Parathyroid adenoma (tissue), 2 donors: ENCODE results near the gene CLCN1.

Source experiments
- H2AFZ ChIP-seq: fragments of 300-600 bp; sonication (generic); one replicate; pipeline ENCODE4 v1.7.0; 2017; ENCODE audit warnings: antibody characterized with exemption, mild to moderate bottlenecking
- H3K27ac ChIP-seq: fragments of 300-600 bp; sonication (generic); one replicate; pipeline ENCODE4 v1.7.0; 2017
- H3K27me3 ChIP-seq: fragments of 300-600 bp; sonication (generic); one replicate; pipeline ENCODE4 v1.7.0; 2017; ENCODE audit warnings: low read length; ENCODE audit not compliant: control insufficient read depth, insufficient read depth
- H3K36me3 ChIP-seq: fragments of 300-600 bp; sonication (generic); one replicate; pipeline ENCODE4 v1.7.0; 2017; ENCODE audit warnings: low read length; ENCODE audit not compliant: control insufficient read depth, insufficient read depth
- H3K4me1 ChIP-seq: fragments of 300-600 bp; sonication (generic); one replicate; pipeline ENCODE4 v1.7.0; 2017; ENCODE audit warnings: control low read depth
- H3K4me2 ChIP-seq: fragments of 300-600 bp; sonication (generic); one replicate; pipeline ENCODE4 v1.7.0; 2017; ENCODE audit warnings: low read length
- H3K4me3 ChIP-seq: fragments of 300-600 bp; sonication (generic); one replicate; pipeline ENCODE4 v1.7.0; 2017; ENCODE audit warnings: low read depth, low read length
- H3K79me2 ChIP-seq: fragments of 300-600 bp; sonication (generic); one replicate; pipeline ENCODE4 v1.7.0; 2017; ENCODE audit warnings: control low read depth
- H3K9ac ChIP-seq: fragments of 300-600 bp; sonication (generic); one replicate; pipeline ENCODE4 v1.7.0; 2017; ENCODE audit warnings: mild to moderate bottlenecking
- H3K9me3 ChIP-seq: fragments of 300-600 bp; sonication (generic); one replicate; pipeline ENCODE4 v1.7.0; 2017; ENCODE audit warnings: low read length; ENCODE audit not compliant: control insufficient read depth
- TF ChIP-seq, protein P1 (sequence below): fragments of 300-600 bp; sonication (generic); IDR thresholded peaks from one replicate; pipeline ENCODE4 v1.7.0; 2017; ENCODE audit warnings: antibody characterized with exemption, mild to moderate bottlenecking
- donor health status: primary hyperparathyroidism.

Gene CLCN1

DNA sequence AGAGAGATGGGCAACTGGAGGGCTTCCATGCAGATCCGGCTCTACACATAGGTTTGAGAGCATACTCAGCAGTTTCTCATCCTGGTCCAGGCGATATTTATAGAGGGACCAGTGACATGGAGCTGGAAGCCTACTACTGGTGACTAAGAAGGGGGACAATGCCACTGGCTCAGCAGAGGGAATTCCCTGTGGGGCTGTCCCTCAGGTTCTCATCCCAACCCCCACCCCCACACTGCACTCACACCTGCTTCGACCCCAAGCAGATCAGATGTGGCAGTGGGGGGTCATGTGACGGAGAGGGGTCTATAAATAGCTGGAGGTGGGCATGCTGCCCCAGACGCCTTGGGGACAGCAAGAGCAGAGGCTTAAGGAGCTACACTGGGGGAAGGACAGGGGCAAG is at the start of gene CLCN1:
Gene CLCN1, plus strand, starts transcription at position 336 of the 400 bp plus-strand sequence. CDS start 102 bp downstream, outside the sequence.
- H3K9me3 ChIP-seq, result no peaks in the 10 kb centered on the region
- H3K27ac ChIP-seq, result no peak within 1 kb of the TSS
- H3K4me2 ChIP-seq, result no peak within 1 kb of the TSS
- no peak within 1 kb of the TSS for H3K9ac ChIP-seq
- no peaks in the 10 kb centered on the region for H3K79me2 ChIP-seq
- no peaks in the 10 kb centered on the region for H3K36me3 ChIP-seq
- no peak within 1 kb of the TSS for H3K4me3 ChIP-seq
- H2AFZ ChIP-seq, result no peak within 1 kb of the TSS
- TF ChIP-seq, protein P1, sequence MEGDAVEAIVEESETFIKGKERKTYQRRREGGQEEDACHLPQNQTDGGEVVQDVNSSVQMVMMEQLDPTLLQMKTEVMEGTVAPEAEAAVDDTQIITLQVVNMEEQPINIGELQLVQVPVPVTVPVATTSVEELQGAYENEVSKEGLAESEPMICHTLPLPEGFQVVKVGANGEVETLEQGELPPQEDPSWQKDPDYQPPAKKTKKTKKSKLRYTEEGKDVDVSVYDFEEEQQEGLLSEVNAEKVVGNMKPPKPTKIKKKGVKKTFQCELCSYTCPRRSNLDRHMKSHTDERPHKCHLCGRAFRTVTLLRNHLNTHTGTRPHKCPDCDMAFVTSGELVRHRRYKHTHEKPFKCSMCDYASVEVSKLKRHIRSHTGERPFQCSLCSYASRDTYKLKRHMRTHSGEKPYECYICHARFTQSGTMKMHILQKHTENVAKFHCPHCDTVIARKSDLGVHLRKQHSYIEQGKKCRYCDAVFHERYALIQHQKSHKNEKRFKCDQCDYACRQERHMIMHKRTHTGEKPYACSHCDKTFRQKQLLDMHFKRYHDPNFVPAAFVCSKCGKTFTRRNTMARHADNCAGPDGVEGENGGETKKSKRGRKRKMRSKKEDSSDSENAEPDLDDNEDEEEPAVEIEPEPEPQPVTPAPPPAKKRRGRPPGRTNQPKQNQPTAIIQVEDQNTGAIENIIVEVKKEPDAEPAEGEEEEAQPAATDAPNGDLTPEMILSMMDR, result no peak
- H3K4me1 ChIP-seq, result peaks cover 6% of the 10 kb centered on the region
- H3K27me3 ChIP-seq, result no peaks in the 10 kb centered on the region

DNA sequence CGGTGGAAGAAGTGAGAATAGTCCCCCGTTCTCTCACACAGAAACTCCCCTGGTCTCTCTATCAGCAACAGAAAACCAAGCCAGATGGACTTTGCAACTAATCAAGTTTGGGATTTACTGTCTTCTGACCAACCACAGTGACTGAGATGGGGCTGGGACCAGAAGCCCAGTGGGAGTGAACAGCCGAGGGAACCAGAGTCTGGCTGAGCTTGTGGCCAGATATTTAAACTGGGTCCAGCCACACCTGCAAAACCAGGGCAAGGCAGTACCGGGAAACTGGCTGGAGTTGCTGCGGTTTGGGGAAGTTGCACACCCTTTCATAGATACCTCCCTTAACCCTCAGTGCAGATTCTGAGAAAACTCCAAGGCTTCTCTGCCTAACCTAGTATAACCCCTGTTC is 46.7 kb upstream of the CLCN1 start:
- Histone ChIP-seq H3K36me3 (no peaks in the 10 kb centered on the region), H3K4me2 (no peak overlapping the region), H2AFZ (no peak overlapping the region), H3K27ac (no peak overlapping the region), H3K79me2 (no peaks in the 10 kb centered on the region), H3K4me3 (no peak overlapping the region), H3K9ac (no peak overlapping the region), H3K9me3 (no peaks in the 10 kb centered on the region), H3K4me1 (no peaks in the 10 kb centered on the region), H3K27me3 (no peaks in the 10 kb centered on the region)
- TF ChIP-seq, protein P1, result no peak

DNA sequence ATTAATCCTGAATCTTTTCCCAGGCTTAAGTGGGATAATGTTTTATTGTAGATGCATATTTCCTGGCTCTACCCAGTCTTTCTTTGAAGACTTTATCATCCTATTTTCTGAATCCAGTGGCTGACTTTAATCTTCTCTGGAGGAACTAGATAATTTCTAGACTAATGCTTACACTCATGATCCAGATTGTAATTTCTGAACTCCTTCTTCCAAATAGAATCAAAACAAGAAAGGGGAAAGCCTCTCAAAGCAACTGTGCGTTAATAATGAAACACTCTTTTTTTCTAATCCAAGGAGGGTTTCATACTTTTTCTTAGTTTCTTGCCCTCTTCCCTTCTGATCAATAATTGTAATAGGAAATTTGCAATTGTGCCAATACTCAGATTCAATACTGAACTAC is 44.7 kb upstream of the CLCN1 start:
- Histone ChIP-seq H3K27me3 (no peaks in the 10 kb centered on the region), H2AFZ (no peak overlapping the region), H3K36me3 (no peaks in the 10 kb centered on the region), H3K27ac (no peak overlapping the region), H3K4me1 (no peaks in the 10 kb centered on the region), H3K79me2 (no peaks in the 10 kb centered on the region), H3K9me3 (no peaks in the 10 kb centered on the region), H3K9ac (no peak overlapping the region), H3K4me3 (no peak overlapping the region), H3K4me2 (no peak overlapping the region)
- TF ChIP-seq, protein P1, result no peak

DNA sequence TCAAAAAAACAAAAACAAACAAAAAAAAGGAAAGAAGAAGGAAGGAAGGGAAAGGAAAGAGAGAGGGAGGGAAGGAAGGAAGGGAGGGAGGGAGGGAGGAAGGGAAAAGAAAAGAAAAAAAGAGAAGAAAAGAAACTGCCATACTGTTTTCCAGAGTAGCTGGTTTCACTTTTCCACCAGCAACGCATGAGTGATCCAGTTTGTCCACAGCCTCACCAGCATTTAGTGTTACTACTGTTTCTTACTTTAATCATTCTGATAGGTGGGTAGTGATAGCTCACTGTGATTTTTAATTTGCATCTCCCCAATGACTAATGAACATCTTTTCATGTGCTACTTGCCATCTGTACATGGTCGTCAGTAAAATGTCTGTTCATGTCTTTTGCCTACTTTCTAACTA is 43.0 kb upstream of the CLCN1 start:
- no peaks in the 10 kb centered on the region for H3K36me3 ChIP-seq
- TF ChIP-seq, protein P1, result no peak
- H3K4me1 ChIP-seq, result no peaks in the 10 kb centered on the region
- no peak overlapping the region for H3K4me3 ChIP-seq
- H3K27me3 ChIP-seq, result no peaks in the 10 kb centered on the region
- H3K9ac ChIP-seq, result no peak overlapping the region
- no peak overlapping the region for H2AFZ ChIP-seq
- H3K79me2 ChIP-seq, result no peaks in the 10 kb centered on the region
- no peaks in the 10 kb centered on the region for H3K9me3 ChIP-seq
- H3K27ac ChIP-seq, result no peak overlapping the region
- H3K4me2 ChIP-seq, result no peak overlapping the region
